Smooth muscle cell of the pulmonary artery (primary cell): Measurements from ENCODE around the gene OR5P2. TPM values are rescaled to one million over a fixed set of nuclear protein-coding genes. Genes with fewer than 3 reads are reported as not detected.

ENCODE experiments used
- total RNA-seq: library from RNA; depleted of rRNA; stranded (reverse); fragments of >200 nt; gene quantifications from 2 replicates; pipeline ENCODE4 v1.2.3, GENCODE V29; 2014

The OR5P2 gene, protein sequence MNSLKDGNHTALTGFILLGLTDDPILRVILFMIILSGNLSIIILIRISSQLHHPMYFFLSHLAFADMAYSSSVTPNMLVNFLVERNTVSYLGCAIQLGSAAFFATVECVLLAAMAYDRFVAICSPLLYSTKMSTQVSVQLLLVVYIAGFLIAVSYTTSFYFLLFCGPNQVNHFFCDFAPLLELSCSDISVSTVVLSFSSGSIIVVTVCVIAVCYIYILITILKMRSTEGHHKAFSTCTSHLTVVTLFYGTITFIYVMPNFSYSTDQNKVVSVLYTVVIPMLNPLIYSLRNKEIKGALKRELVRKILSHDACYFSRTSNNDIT
- not detected in 2 replicates for total RNA-seq

DNA sequence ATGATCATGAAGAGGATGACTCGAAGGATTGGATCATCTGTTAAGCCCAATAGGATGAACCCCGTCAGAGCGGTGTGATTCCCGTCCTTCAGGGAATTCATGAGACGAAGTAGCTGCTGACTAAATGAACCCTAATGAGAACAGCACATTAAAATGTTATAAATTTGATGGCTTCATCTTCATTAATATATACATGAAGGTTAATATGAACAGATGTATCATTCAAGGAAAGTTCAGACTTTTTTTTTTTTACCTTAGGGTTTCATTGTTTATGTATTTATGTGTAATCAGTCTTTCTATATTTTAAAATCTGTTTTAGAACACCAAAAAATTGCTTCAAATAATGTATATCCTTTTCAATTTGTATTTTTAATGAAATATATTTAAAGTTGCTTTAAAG lies at the start of gene OR5P2:
Gene OR5P2, minus strand, starts transcription at position 101 of the 400 bp plus-strand sequence. Its CDS starts 0 bp downstream, at position 101.

DNA sequence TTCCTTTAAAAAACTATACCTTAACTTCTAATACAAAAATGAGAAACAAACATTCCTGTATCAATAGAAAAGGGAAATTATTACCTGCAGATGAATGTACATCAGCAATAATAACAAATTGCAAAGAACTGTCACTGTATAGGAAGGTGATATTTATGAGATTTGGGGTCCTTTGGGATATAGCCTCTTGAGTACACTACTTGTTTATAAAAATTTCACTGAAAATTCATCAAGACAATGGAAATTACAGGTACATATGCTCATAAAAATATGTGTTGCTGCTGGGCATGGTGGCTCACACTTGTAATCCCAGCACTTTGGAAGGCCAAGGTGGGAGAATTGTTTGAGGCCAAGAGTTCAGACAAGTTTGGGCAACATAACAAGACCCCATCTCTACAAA lies 34.0 kb upstream of the OR5P2 start, which contains the start of gene OR5P3:
Gene OR5P3, minus strand, starts transcription at position 101 of the 400 bp plus-strand sequence.

Other genes with a start within 250 kb of the OR5P2 start
- gene CYB5R2, start 123.4 kb downstream of the OR5P2 start, total RNA-seq: 2.7 and 4.3 TPM in 2 replicates
- 0.13 TPM in 1 of 2 replicates, not detected in the other for gene OVCH2, start 90.5 kb downstream of the OR5P2 start, total RNA-seq
- not detected in 2 replicates for gene OR5P3, start 33.9 kb upstream of the OR5P2 start, total RNA-seq
- gene OR10A6, start 134.3 kb upstream of the OR5P2 start, total RNA-seq: 0.03 TPM in 1 of 2 replicates, not detected in the other
- 0.07 TPM in 1 of 2 replicates, not detected in the other for gene OR10A3, start 144.8 kb upstream of the OR5P2 start, total RNA-seq
- gene NLRP10, start 168.5 kb upstream of the OR5P2 start, total RNA-seq: 3.5 and 6.7 TPM in 2 replicates
- gene EIF3F, start 190.4 kb upstream of the OR5P2 start, total RNA-seq: 428 and 443 TPM in 2 replicates